OCI-LY3 (cell line): ENCODE results near the gene ZNF579.

Experiments used
- H2AFZ ChIP-seq: fragments of 200-600, 300-600 bp; shearing (Covaris generic); 2 replicates; pipeline ENCODE4 v1.6.0; 2014; ENCODE audit warnings: antibody characterized with exemption, low read depth, low read length
- H3K27ac ChIP-seq: fragments of 200-600, 300-600 bp; sonication (generic); 2 replicates; pipeline ENCODE4 v1.5.1; 2014; ENCODE audit warnings: mild to moderate bottlenecking, low read length, moderate library complexity, mixed read lengths
- H3K27me3 ChIP-seq: fragments of 200-600, 300-600 bp; sonication (generic); 2 replicates; pipeline ENCODE4 v1.6.1; 2014; ENCODE audit warnings: low read depth, low read length, mixed read lengths
- H3K36me3 ChIP-seq: fragments of 200-600, 300-600 bp; sonication (generic); replicated peaks from 2 replicates; pipeline ENCODE3; 2014; ENCODE audit warnings: low read depth, low read length, mixed read lengths
- H3K4me1 ChIP-seq: fragments of 300-600, 200-600 bp; sonication (generic); 2 replicates; pipeline ENCODE4 v1.6.1; 2014; ENCODE audit warnings: low read length, mixed read lengths
- H3K4me2 ChIP-seq: fragments of 200-600, 300-600 bp; sonication (generic); 2 replicates; pipeline ENCODE4 v1.6.1; 2014; ENCODE audit warnings: low read length, mixed read lengths
- H3K4me3 ChIP-seq: fragments of 300-600, 200-600 bp; sonication (generic); 2 replicates; pipeline ENCODE4 v1.5.1; 2014; ENCODE audit warnings: antibody characterized with exemption, mild to moderate bottlenecking, low read length, moderate library complexity
- H3K79me2 ChIP-seq: fragments of 300-600, 200-600 bp; shearing (Covaris generic); 2 replicates; pipeline ENCODE4 v1.6.1; 2014; ENCODE audit warnings: mild to moderate bottlenecking, low read length, mixed read lengths
- H3K9ac ChIP-seq: fragments of 300-600, 200-600 bp; shearing (Covaris generic); 2 replicates; pipeline ENCODE4 v1.6.0; 2014; ENCODE audit warnings: mild to moderate bottlenecking, low read length, moderate library complexity
- H3K9me3 ChIP-seq: fragments of 200-600, 300-600 bp; shearing (Covaris generic); 2 replicates; pipeline ENCODE4 v1.6.1; 2014; ENCODE audit warnings: low read length, mixed read lengths; ENCODE audit not compliant: insufficient read depth
- H4K20me1 ChIP-seq: fragments of 200-600, 300-600 bp; sonication (generic); 2 replicates; pipeline ENCODE4 v1.6.1; 2016; ENCODE audit warnings: low read length, mixed read lengths; ENCODE audit not compliant: insufficient read depth
- CTCF ChIP-seq: fragments of 200-600, 300-600 bp; sonication (generic); IDR thresholded peaks from 2 replicates; pipeline ENCODE4 v1.5.1; 2014; ENCODE audit warnings: antibody characterized with exemption, low read length, low read depth
- EZH2phosphoT487 ChIP-seq: fragments of 200-600 bp; shearing (Covaris generic); IDR thresholded peaks from 2 replicates; pipeline ENCODE4 v1.6.1; 2018; ENCODE audit warnings: antibody characterized with exemption, mixed run types, low read depth

ZNF579 gene

GRCh38 chr19:55543567-55543966 lies 37.1 kb downstream of the ZNF579 start:
- H3K79me2 ChIP-seq: no peaks in the 10 kb centered on the region
- H3K9ac ChIP-seq: no peak overlapping the region
- no peak overlapping the region for H3K27ac ChIP-seq
- H3K4me1 ChIP-seq: no peaks in the 10 kb centered on the region
- no peaks in the 10 kb centered on the region for H4K20me1 ChIP-seq
- H3K27me3 ChIP-seq: no peaks in the 10 kb centered on the region
- no peak overlapping the region for H3K4me3 ChIP-seq
- no peak overlapping the region for H2AFZ ChIP-seq
- H3K9me3 ChIP-seq: no peaks in the 10 kb centered on the region
- H3K4me2 ChIP-seq: no peak overlapping the region
- TF ChIP-seq EZH2phosphoT487 (no peak), CTCF (no peak)
- no peaks in the 10 kb centered on the region for H3K36me3 ChIP-seq

GRCh38 chr19:55542292-55542855 lies 38.3 kb downstream of the ZNF579 start:
- Histone ChIP-seq H2AFZ (no peak overlapping the region), H3K9me3 (no peaks in the 10 kb centered on the region), H3K79me2 (no peaks in the 10 kb centered on the region), H3K27me3 (no peaks in the 10 kb centered on the region), H3K4me2 (no peak overlapping the region), H3K4me3 (no peak overlapping the region), H4K20me1 (no peaks in the 10 kb centered on the region), H3K9ac (no peak overlapping the region), H3K4me1 (no peaks in the 10 kb centered on the region), H3K36me3 (no peaks in the 10 kb centered on the region), H3K27ac (no peak overlapping the region)
- no peak for TF ChIP-seq CTCF
- no peak for TF ChIP-seq EZH2phosphoT487

GRCh38 chr19:55541091-55541490 lies 39.6 kb downstream of the ZNF579 start:
- Histone ChIP-seq H2AFZ (no peak overlapping the region), H3K9me3 (no peaks in the 10 kb centered on the region), H3K4me3 (no peak overlapping the region), H3K79me2 (no peaks in the 10 kb centered on the region), H3K27ac (no peak overlapping the region), H4K20me1 (no peaks in the 10 kb centered on the region), H3K36me3 (no peaks in the 10 kb centered on the region), H3K9ac (no peak overlapping the region), H3K4me2 (no peak overlapping the region), H3K27me3 (no peaks in the 10 kb centered on the region), H3K4me1 (no peaks in the 10 kb centered on the region)
- no peak for TF ChIP-seq EZH2phosphoT487
- TF ChIP-seq CTCF: no peak

GRCh38 chr19:55540619-55541018 lies 40.0 kb downstream of the ZNF579 start:
- Histone ChIP-seq H3K27me3 (no peaks in the 10 kb centered on the region), H4K20me1 (no peaks in the 10 kb centered on the region), H3K4me2 (no peak overlapping the region), H3K9me3 (no peaks in the 10 kb centered on the region), H3K4me3 (no peak overlapping the region), H3K36me3 (no peaks in the 10 kb centered on the region), H2AFZ (no peak overlapping the region), H3K4me1 (no peaks in the 10 kb centered on the region), H3K79me2 (no peaks in the 10 kb centered on the region), H3K9ac (no peak overlapping the region), H3K27ac (no peak overlapping the region)
- TF ChIP-seq EZH2phosphoT487: no peak
- no peak for TF ChIP-seq CTCF
